GM23338 (cell line): ENCODE data around the gene IPO7. TPM values are rescaled to one million over a fixed set of nuclear protein-coding genes. Genes with fewer than 3 reads are reported as not detected.

Experiments used
- ATAC-seq: fragments of 200-7000 bp; cut with Tn5 transposase; 3 replicates; pipeline ENCODE4 v1.9.1; 2020
- DNase-seq: peaks from one replicate; pipeline ENCODE4 v3.0.0-alpha.2; 2015; ENCODE audit warnings: low spot score
- H2AFZ ChIP-seq: fragments of 200-600 bp; sonication (generic); 2 replicates; pipeline ENCODE4 v1.8.0; 2016; ENCODE audit warnings: antibody characterized with exemption, mild to moderate bottlenecking, moderate library complexity
- H3F3A ChIP-seq: fragments of 200-600 bp; sonication (generic); replicated peaks from 2 replicates; pipeline ENCODE4 v1.8.0; 2017; ENCODE audit warnings: antibody characterized with exemption, mixed run types, low read depth
- H3K27ac ChIP-seq: fragments of 200-600 bp; sonication (generic); 2 replicates; pipeline ENCODE4 v1.6.1; 2016; ENCODE audit warnings: low read depth
- H3K27me3 ChIP-seq: fragments of 200-600 bp; sonication (generic); 2 replicates; pipeline ENCODE4 v1.8.0; 2016; ENCODE audit warnings: mild to moderate bottlenecking, mixed run types, moderate library complexity; ENCODE audit not compliant: insufficient read depth
- H3K36me3 ChIP-seq: fragments of 200-600 bp; sonication (generic); 2 replicates; pipeline ENCODE4 v1.8.0; 2016; ENCODE audit warnings: mild to moderate bottlenecking; ENCODE audit not compliant: insufficient read depth
- H3K4me1 ChIP-seq: fragments of 200-600 bp; sonication (generic); 2 replicates; pipeline ENCODE4 v1.8.0; 2016; ENCODE audit warnings: mild to moderate bottlenecking, moderate library complexity; ENCODE audit not compliant: insufficient read depth
- H3K4me2 ChIP-seq: fragments of 200-600 bp; sonication (generic); 2 replicates; pipeline ENCODE4 v1.7.1; 2017; ENCODE audit warnings: mixed run types
- H3K4me3 ChIP-seq: fragments of 200-600 bp; sonication (generic); 2 replicates; pipeline ENCODE4 v1.6.1; 2016; ENCODE audit warnings: mixed run types
- H3K79me2 ChIP-seq: fragments of 200-600 bp; sonication (generic); replicated peaks from 2 replicates; pipeline ENCODE4 v1.8.0; 2017; ENCODE audit warnings: mild to moderate bottlenecking; ENCODE audit not compliant: insufficient read depth
- H3K9me2 ChIP-seq: fragments of 200-600 bp; sonication (generic); 2 replicates; pipeline ENCODE4 v1.8.0; 2017; ENCODE audit not compliant: insufficient read depth
- H4K20me1 ChIP-seq: fragments of 200-600 bp; sonication (generic); replicated peaks from 2 replicates; pipeline ENCODE4 v1.8.0; 2017; ENCODE audit warnings: mild to moderate bottlenecking; ENCODE audit not compliant: insufficient read depth
- H3K27ac Mint-ChIP-seq: 2 replicates; pipeline ENCODE4 v1.8.0; 2020; ENCODE audit warnings: inconsistent platforms, mild to moderate bottlenecking, moderate library complexity, mixed read lengths
- H3K27me3 Mint-ChIP-seq: 3 replicates; pipeline ENCODE4 v1.8.0; 2022; ENCODE audit warnings: low read depth, mild to moderate bottlenecking, moderate library complexity, mixed read lengths, inconsistent platforms; ENCODE audit not compliant: insufficient read depth, poor library complexity
- H3K36me3 Mint-ChIP-seq: 3 replicates; pipeline ENCODE4 v1.8.0; 2021; ENCODE audit warnings: low read depth, mild to moderate bottlenecking, inconsistent platforms, moderate library complexity, mixed read lengths
- H3K4me1 Mint-ChIP-seq: 3 replicates; pipeline ENCODE4 v1.8.0; 2020; ENCODE audit warnings: mild to moderate bottlenecking, inconsistent platforms, mixed read lengths
- H3K4me3 Mint-ChIP-seq: 3 replicates; pipeline ENCODE4 v1.8.0; 2021; ENCODE audit warnings: moderate library complexity, mild to moderate bottlenecking, inconsistent platforms, mixed read lengths
- H3K9me3 Mint-ChIP-seq: 3 replicates; pipeline ENCODE4 v1.8.0; 2020; ENCODE audit warnings: moderate library complexity, mild to moderate bottlenecking, inconsistent platforms, mixed read lengths
- CREB1 ChIP-seq: fragments of 250-450 bp; sonication (Bioruptor Pico); IDR thresholded peaks from 2 replicates; pipeline ENCODE4 v1.5.0; 2020; ENCODE audit warnings: low read depth, mild to moderate bottlenecking, moderate library complexity
- CTCF ChIP-seq, 2 experiments: fragments of 200-600 bp in 1 of 2; sonication (generic) in 1 of 2; conservative IDR thresholded peaks; 2 replicates each; pipeline versions ENCODE4 v1.5.1 to v1.6.1; 2016 to 2017; ENCODE audit warnings: antibody characterized with exemption in 2 of 2, low read depth in 2 of 2, mild to moderate bottlenecking in 2 of 2, moderate library complexity in 1 of 2
- ETS1 ChIP-seq: IDR thresholded peaks from 2 replicates; pipeline ENCODE4 v1.6.1; 2016; ENCODE audit warnings: antibody characterized with exemption
- EZH2 ChIP-seq: fragments of 200-600 bp; sonication (generic); IDR thresholded peaks from one replicate; pipeline ENCODE4 v1.8.0; 2017; ENCODE audit warnings: antibody characterized with exemption, mild to moderate bottlenecking, low read depth; ENCODE audit not compliant: unreplicated experiment
- JUNB ChIP-seq: IDR thresholded peaks from one replicate; pipeline ENCODE4 v1.6.1; 2016; ENCODE audit warnings: antibody characterized with exemption; ENCODE audit not compliant: unreplicated experiment
- NANOG ChIP-seq: IDR thresholded peaks from 2 replicates; pipeline ENCODE4 v1.6.1; 2016; ENCODE audit warnings: antibody characterized with exemption, borderline replicate concordance
- POLR2AphosphoS5 ChIP-seq: IDR thresholded peaks from 2 replicates; pipeline ENCODE4 v1.6.1; 2016; ENCODE audit warnings: antibody characterized with exemption, low read depth
- STAT1 ChIP-seq: IDR thresholded peaks from one replicate; pipeline ENCODE4 v1.6.1; 2016; ENCODE audit warnings: antibody characterized with exemption; ENCODE audit not compliant: unreplicated experiment
- ZNF331 ChIP-seq: fragments of 250-450 bp; sonication (Bioruptor Pico); IDR thresholded peaks from 2 replicates; pipeline ENCODE4 v1.5.0; 2020; ENCODE audit warnings: low read depth, mild to moderate bottlenecking, moderate library complexity
- ZNF462 ChIP-seq: fragments of 250-450 bp; sonication (Bioruptor Pico); IDR thresholded peaks from 2 replicates; pipeline ENCODE4 v1.5.0; 2020; ENCODE audit warnings: mild to moderate bottlenecking, moderate library complexity
- polyA plus RNA-seq: library from polyadenylated mRNA; unstranded; fragments of >200 nt; fragmentation: Nextera tagmentation; extraction: Ambion mirVana; gene quantifications from 2 replicates; pipeline ENCODE4 v1.2.1, GENCODE V29; 2016
- total RNA-seq: library from RNA; depleted of rRNA; stranded (reverse); fragments of >200 nt; shearing (Covaris generic); gene quantifications from 2 replicates; pipeline ENCODE4 v1.2.3, GENCODE V29; 2014

Gene IPO7
- total and polyA plus RNA-seq, 2 experiments from 2014 or later: 56.1 to 271 TPM

GRCh38 chr11:9493492-9493891 is 109.0 kb downstream of the IPO7 start:
- Mint-ChIP-seq H3K27me3 (no peaks in the 10 kb centered on the region), H3K9me3 (no peaks in the 10 kb centered on the region), H3K27ac (no peak overlapping the region), H3K36me3 (peaks cover 41% of the 10 kb centered on the region), H3K4me3 (no peak overlapping the region), H3K4me1 (no peaks in the 10 kb centered on the region)
- Histone ChIP-seq H3K4me1 (no peaks in the 10 kb centered on the region), H3K79me2 (no peaks in the 10 kb centered on the region), H3K4me3 (no peak overlapping the region), H3K9me2 (no peaks in the 10 kb centered on the region), H4K20me1 (peaks cover 3% of the 10 kb centered on the region), H3K27ac (no peak overlapping the region), H3K4me2 (no peak overlapping the region), H3F3A (0 out of 2 replicates have a peak, but pooled peaks cover 11% of the 10 kb centered on the region), H3K36me3 (peaks cover 48% of the 10 kb centered on the region), H2AFZ (no peak overlapping the region), H3K27me3 (no peaks in the 10 kb centered on the region)
- TF ChIP-seq POLR2AphosphoS5 (no peak), JUNB (no peak), EZH2 (no peak), NANOG (no peak), ETS1 (no peak), ZNF331 (CRISPR knock-in tag) (no peak), CTCF (conservative IDR thresholded peaks at IDR 0.05; ENCODE audit: low read depth in 2 of 2) (no peak), CREB1 (CRISPR knock-in tag) (no peak), ZNF462 (CRISPR knock-in tag) (no peak), STAT1 (no peak)
- DNase-seq (no peak), ATAC-seq (no peak)
